ENCODE data around the gene ADPRS. TPM values are rescaled to one million over a fixed set of nuclear protein-coding genes. Genes with fewer than 3 reads are reported as not detected.

ADPRS gene
- total and polyA plus RNA-seq, 9 of the 15 experiments (the other 6 are each of a cell fraction or from before 2014, with no cell fraction given) = 5.9 to 40.0 (median 27.4) TPM

DNA sequence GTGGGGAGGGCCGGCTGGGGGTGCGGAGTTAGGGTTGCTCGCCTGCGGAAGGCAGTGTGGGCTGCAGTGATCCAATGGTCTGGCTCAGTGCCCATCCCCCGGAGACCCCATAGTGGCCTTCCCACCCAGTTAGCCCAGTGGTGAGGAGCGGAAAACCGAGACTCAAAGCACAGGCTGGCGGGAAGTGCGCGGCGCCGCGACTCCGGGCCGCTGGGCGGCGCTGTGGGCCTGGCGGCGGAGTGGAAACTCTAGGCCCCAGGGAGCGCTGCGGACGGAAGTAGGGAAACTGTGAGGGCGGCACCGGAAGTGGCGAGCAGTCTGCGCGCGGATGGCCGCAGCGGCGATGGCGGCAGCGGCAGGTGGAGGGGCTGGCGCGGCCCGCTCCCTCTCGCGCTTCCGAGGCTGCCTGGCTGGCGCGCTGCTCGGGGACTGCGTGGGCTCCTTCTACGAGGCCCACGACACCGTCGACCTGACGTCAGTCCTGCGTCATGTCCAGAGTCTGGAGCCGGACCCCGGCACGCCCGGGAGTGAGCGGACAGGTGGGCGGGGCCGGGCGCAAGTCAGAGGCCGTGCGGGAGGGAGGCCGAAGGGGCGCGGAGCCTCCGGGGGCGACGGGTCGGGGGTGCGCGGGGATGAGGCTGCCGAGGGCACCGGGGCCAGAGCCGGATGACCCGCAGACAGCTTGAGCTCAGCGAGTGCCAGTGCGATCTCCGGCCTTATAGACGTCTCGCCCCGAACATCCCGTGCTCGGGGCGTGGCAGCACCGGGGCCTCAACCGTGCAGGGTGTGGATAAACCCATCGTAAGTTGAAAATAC lies at the start of gene ADPRS (continued):
- peak; percentile 89 to 97 (median 96) for TF ChIP-seq YY1 (IDR thresholded peaks at IDR 0.05; ENCODE audit: borderline replicate concordance in 1 of 3, control insufficient read depth in 1 of 3, extremely low read depth in 1 of 3, insufficient read depth in 3 of 3, insufficient read length in 1 of 3, insufficient replicate concordance in 2 of 3, low read depth in 1 of 3, low read length in 2 of 3)
- peak; percentile 97 for TF ChIP-seq ELF1 (tag; IDR thresholded peaks at IDR 0.05)
- no peak for TF ChIP-seq MYBL2 (IDR thresholded peaks at IDR 0.05; ENCODE audit: low read depth)
- TF ChIP-seq MYBL2 (CRISPR knock-in tag; IDR thresholded peaks at IDR 0.05; ENCODE audit: borderline replicate concordance) = no peak
- TF ChIP-seq ZNF551 (CRISPR knock-in tag; IDR thresholded peaks at IDR 0.05) = no peak
- TF ChIP-seq NFE2L1 (tag; IDR thresholded peaks at IDR 0.05; ENCODE audit: borderline replicate concordance, low read depth) = no peak
- peak; percentile 94 for TF ChIP-seq MTA1 (IDR thresholded peaks at IDR 0.05; ENCODE audit: borderline replicate concordance)
- TF ChIP-seq, protein P1, sequence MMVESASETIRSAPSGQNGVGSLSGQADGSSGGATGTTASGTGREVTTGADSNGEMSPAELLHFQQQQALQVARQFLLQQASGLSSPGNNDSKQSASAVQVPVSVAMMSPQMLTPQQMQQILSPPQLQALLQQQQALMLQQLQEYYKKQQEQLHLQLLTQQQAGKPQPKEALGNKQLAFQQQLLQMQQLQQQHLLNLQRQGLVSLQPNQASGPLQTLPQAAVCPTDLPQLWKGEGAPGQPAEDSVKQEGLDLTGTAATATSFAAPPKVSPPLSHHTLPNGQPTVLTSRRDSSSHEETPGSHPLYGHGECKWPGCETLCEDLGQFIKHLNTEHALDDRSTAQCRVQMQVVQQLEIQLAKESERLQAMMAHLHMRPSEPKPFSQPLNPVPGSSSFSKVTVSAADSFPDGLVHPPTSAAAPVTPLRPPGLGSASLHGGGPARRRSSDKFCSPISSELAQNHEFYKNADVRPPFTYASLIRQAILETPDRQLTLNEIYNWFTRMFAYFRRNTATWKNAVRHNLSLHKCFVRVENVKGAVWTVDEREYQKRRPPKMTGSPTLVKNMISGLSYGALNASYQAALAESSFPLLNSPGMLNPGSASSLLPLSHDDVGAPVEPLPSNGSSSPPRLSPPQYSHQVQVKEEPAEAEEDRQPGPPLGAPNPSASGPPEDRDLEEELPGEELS (CRISPR knock-in tag; IDR thresholded peaks at IDR 0.05; ENCODE audit: borderline replicate concordance) = no peak
- TF ChIP-seq, protein P2, sequence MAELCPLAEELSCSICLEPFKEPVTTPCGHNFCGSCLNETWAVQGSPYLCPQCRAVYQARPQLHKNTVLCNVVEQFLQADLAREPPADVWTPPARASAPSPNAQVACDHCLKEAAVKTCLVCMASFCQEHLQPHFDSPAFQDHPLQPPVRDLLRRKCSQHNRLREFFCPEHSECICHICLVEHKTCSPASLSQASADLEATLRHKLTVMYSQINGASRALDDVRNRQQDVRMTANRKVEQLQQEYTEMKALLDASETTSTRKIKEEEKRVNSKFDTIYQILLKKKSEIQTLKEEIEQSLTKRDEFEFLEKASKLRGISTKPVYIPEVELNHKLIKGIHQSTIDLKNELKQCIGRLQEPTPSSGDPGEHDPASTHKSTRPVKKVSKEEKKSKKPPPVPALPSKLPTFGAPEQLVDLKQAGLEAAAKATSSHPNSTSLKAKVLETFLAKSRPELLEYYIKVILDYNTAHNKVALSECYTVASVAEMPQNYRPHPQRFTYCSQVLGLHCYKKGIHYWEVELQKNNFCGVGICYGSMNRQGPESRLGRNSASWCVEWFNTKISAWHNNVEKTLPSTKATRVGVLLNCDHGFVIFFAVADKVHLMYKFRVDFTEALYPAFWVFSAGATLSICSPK (IDR thresholded peaks at IDR 0.05; ENCODE audit: borderline replicate concordance) = no peak
- TF ChIP-seq CBFA2T3 (IDR thresholded peaks at IDR 0.05) = no peak
- peak; percentile 82 for TF ChIP-seq SPI1 (IDR thresholded peaks at IDR 0.05; ENCODE audit: borderline replicate concordance, low read depth, low read length)
- TF ChIP-seq NBN (IDR thresholded peaks at IDR 0.05; ENCODE audit: low read depth) = peak; percentile 55; the same call in 1 of the 2 replicates
- TF ChIP-seq CSDE1 (IDR thresholded peaks at IDR 0.05) = peak in 1 of 2 experiments; percentile 65; a peak in 1 of 4 replicates
- TF ChIP-seq ZNF695 (CRISPR knock-in tag; IDR thresholded peaks at IDR 0.05) = no peak
- TF ChIP-seq, protein P3, sequence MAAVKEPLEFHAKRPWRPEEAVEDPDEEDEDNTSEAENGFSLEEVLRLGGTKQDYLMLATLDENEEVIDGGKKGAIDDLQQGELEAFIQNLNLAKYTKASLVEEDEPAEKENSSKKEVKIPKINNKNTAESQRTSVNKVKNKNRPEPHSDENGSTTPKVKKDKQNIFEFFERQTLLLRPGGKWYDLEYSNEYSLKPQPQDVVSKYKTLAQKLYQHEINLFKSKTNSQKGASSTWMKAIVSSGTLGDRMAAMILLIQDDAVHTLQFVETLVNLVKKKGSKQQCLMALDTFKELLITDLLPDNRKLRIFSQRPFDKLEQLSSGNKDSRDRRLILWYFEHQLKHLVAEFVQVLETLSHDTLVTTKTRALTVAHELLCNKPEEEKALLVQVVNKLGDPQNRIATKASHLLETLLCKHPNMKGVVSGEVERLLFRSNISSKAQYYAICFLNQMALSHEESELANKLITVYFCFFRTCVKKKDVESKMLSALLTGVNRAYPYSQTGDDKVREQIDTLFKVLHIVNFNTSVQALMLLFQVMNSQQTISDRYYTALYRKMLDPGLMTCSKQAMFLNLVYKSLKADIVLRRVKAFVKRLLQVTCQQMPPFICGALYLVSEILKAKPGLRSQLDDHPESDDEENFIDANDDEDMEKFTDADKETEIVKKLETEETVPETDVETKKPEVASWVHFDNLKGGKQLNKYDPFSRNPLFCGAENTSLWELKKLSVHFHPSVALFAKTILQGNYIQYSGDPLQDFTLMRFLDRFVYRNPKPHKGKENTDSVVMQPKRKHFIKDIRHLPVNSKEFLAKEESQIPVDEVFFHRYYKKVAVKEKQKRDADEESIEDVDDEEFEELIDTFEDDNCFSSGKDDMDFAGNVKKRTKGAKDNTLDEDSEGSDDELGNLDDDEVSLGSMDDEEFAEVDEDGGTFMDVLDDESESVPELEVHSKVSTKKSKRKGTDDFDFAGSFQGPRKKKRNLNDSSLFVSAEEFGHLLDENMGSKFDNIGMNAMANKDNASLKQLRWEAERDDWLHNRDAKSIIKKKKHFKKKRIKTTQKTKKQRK (IDR thresholded peaks at IDR 0.05; ENCODE audit: borderline replicate concordance, low read depth, low read length) = no peak
- TF ChIP-seq PYGO2 (tag; IDR thresholded peaks at IDR 0.05) = no peak
- no peak for TF ChIP-seq SREBF2 (CRISPR knock-in tag; IDR thresholded peaks at IDR 0.05)
